ENCODE results near the gene SRGAP3.

SRGAP3 gene

GRCh38 chr3:8968375-8968882 lies 281.0 kb downstream of the SRGAP3 start:
- TF ChIP-seq TAF1 (IDR thresholded peaks at IDR 0.05; ENCODE audit: low read depth) = no peak
- TF ChIP-seq RAD21 (IDR thresholded peaks at IDR 0.05; ENCODE audit: low read depth) = no peak
- no peak for TF ChIP-seq ZBTB7A (IDR thresholded peaks at IDR 0.05; ENCODE audit: low read depth)
- no peak for TF ChIP-seq TCF12 (IDR thresholded peaks at IDR 0.05; ENCODE audit: low read depth)
- no peak for TF ChIP-seq CEBPB (IDR thresholded peaks at IDR 0.05)
- TF ChIP-seq CREB1 (IDR thresholded peaks at IDR 0.05; ENCODE audit: low read depth) = no peak
- TF ChIP-seq EGR1 (IDR thresholded peaks at IDR 0.05) = no peak

GRCh38 chr3:8967553-8967952 lies 281.9 kb downstream of the SRGAP3 start:
- TF ChIP-seq USF1 (IDR thresholded peaks at IDR 0.05) = peak; percentile 53
- no peak for TF ChIP-seq TAF1 (IDR thresholded peaks at IDR 0.05; ENCODE audit: low read depth)

- TF ChIP-seq CREB1 (IDR thresholded peaks at IDR 0.05; ENCODE audit: low read depth) = no peak
- TF ChIP-seq CEBPB (IDR thresholded peaks at IDR 0.05) = no peak
- no peak for TF ChIP-seq EP300 (IDR thresholded peaks at IDR 0.05; ENCODE audit: borderline replicate concordance)
- TF ChIP-seq REST (IDR thresholded peaks at IDR 0.05; ENCODE audit: low read depth) = no peak
- no peak for TF ChIP-seq RAD21 (IDR thresholded peaks at IDR 0.05; ENCODE audit: low read depth)
- no peak for TF ChIP-seq TEAD4 (IDR thresholded peaks at IDR 0.05)
- TF ChIP-seq USF1 (IDR thresholded peaks at IDR 0.05) = no peak
- no peak for TF ChIP-seq TAF1 (IDR thresholded peaks at IDR 0.05; ENCODE audit: low read depth)
- TF ChIP-seq ZBTB7A (IDR thresholded peaks at IDR 0.05; ENCODE audit: low read depth) = no peak
- no peak for TF ChIP-seq MAX (IDR thresholded peaks at IDR 0.05)
These were observed 282.6 kb downstream of the SRGAP3 start for GRCh38 chr3:8966820-8967348.

GRCh38 chr3:8966150-8966819 lies 283.2 kb downstream of the SRGAP3 start:
- TF ChIP-seq TEAD4 (IDR thresholded peaks at IDR 0.05) (no peak), CREB1 (IDR thresholded peaks at IDR 0.05; ENCODE audit: low read depth) (no peak), USF1 (IDR thresholded peaks at IDR 0.05) (no peak), YY1 (IDR thresholded peaks at IDR 0.05; ENCODE audit: low read depth) (no peak), REST (IDR thresholded peaks at IDR 0.05; ENCODE audit: low read depth) (no peak), TAF1 (IDR thresholded peaks at IDR 0.05; ENCODE audit: low read depth) (no peak), EP300 (IDR thresholded peaks at IDR 0.05; ENCODE audit: borderline replicate concordance) (no peak), EGR1 (IDR thresholded peaks at IDR 0.05) (no peak), CEBPB (IDR thresholded peaks at IDR 0.05) (no peak), RAD21 (IDR thresholded peaks at IDR 0.05; ENCODE audit: low read depth) (no peak), FOXM1 (IDR thresholded peaks at IDR 0.05; ENCODE audit: borderline replicate concordance, low read depth) (no peak)

- TF ChIP-seq NFIC (IDR thresholded peaks at IDR 0.05) = no peak
- TF ChIP-seq REST (IDR thresholded peaks at IDR 0.05; ENCODE audit: low read depth) = no peak
- TF ChIP-seq USF1 (IDR thresholded peaks at IDR 0.05) = no peak
- TF ChIP-seq TEAD4 (IDR thresholded peaks at IDR 0.05) = no peak
- TF ChIP-seq YY1 (IDR thresholded peaks at IDR 0.05; ENCODE audit: low read depth) = no peak
- no peak for TF ChIP-seq CEBPB (IDR thresholded peaks at IDR 0.05)
These were observed 284.7 kb downstream of the SRGAP3 start for GRCh38 chr3:8964436-8965370.
